Neural crest cell (in vitro differentiated cells): Measurements from ENCODE around the gene GGT5. TPM values are rescaled to one million over a fixed set of nuclear protein-coding genes. Genes with fewer than 3 reads are reported as not detected.
A peak's percentile ranks its signal among the peaks of the same experiment; 100 is the strongest.
"Not testable (repeated sequence)": the region's sequence is repeated elsewhere in the genome, so short reads cannot be mapped to it uniquely, and the experiment has no call there.

Source experiments
- DNase-seq: peaks from one replicate; pipeline ENCODE4 v3.0.0; 2021; ENCODE audit warnings: low read depth, mixed read lengths, low spot score
- H3K27ac Mint-ChIP-seq: one replicate; pipeline ENCODE4 v1.8.0; 2021; ENCODE audit warnings: mild to moderate bottlenecking, mixed read lengths; ENCODE audit not compliant: unreplicated experiment
- H3K27me3 Mint-ChIP-seq: 2 replicates; pipeline ENCODE4 v1.8.0; 2021; ENCODE audit warnings: low read depth, mild to moderate bottlenecking, mixed read lengths
- H3K36me3 Mint-ChIP-seq: 2 replicates; pipeline ENCODE4 v1.8.0; 2021; ENCODE audit warnings: low read depth, mild to moderate bottlenecking, mixed read lengths
- H3K4me1 Mint-ChIP-seq: 2 replicates; pipeline ENCODE4 v1.8.0; 2021; ENCODE audit warnings: mixed read lengths
- H3K4me3 Mint-ChIP-seq: one replicate; pipeline ENCODE4 v1.8.0; 2021; ENCODE audit warnings: mild to moderate bottlenecking, mixed read lengths
- H3K9me3 Mint-ChIP-seq: 2 replicates; pipeline ENCODE4 v1.8.0; 2021; ENCODE audit warnings: mixed read lengths
- total RNA-seq: library from RNA; stranded (reverse); gene quantifications from 2 replicates; pipeline ENCODE4 v1.2.1, GENCODE V29; 2021
- TF ChIP-seq, protein P1 (sequence below): fragments of 200-600 bp; sonication (generic); conservative IDR thresholded peaks from 2 replicates; pipeline ENCODE4 v1.5.0; 2021; ENCODE audit warnings: antibody characterized with exemption, mild to moderate bottlenecking

The GGT5 gene
- total RNA-seq, 1 donor from 2014 or later, result 0.56 TPM

DNA sequence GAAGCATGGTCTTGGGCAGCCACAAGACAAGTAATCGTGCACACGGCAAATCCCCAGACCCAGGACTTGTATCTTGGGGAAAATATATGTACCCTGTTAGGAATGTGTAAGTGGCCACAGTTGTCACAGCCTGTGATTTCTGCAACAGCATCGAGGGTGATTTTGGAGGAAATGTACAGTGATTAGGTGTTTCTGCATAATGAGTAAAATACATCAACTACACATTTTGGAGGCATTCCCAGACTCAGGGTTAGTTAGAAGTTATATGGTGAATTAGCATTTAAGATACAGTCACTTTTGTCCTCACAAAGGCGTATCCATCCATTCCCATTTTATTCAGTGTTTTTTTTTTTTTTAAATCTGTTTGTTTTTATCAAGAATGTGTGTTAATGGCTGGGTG, 35.2 kb downstream of the GGT5 start:
- no peak for DNase-seq
- Mint-ChIP-seq H3K9me3 (peaks cover 6% of the 10 kb centered on the region), H3K27me3 (no peaks in the 10 kb centered on the region), H3K27ac (no peak overlapping the region), H3K4me1 (peaks cover 42% of the 10 kb centered on the region), H3K36me3 (peaks cover 7% of the 10 kb centered on the region), H3K4me3 (no peak overlapping the region)
- TF ChIP-seq, protein P1, sequence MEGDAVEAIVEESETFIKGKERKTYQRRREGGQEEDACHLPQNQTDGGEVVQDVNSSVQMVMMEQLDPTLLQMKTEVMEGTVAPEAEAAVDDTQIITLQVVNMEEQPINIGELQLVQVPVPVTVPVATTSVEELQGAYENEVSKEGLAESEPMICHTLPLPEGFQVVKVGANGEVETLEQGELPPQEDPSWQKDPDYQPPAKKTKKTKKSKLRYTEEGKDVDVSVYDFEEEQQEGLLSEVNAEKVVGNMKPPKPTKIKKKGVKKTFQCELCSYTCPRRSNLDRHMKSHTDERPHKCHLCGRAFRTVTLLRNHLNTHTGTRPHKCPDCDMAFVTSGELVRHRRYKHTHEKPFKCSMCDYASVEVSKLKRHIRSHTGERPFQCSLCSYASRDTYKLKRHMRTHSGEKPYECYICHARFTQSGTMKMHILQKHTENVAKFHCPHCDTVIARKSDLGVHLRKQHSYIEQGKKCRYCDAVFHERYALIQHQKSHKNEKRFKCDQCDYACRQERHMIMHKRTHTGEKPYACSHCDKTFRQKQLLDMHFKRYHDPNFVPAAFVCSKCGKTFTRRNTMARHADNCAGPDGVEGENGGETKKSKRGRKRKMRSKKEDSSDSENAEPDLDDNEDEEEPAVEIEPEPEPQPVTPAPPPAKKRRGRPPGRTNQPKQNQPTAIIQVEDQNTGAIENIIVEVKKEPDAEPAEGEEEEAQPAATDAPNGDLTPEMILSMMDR, result no peak

DNA sequence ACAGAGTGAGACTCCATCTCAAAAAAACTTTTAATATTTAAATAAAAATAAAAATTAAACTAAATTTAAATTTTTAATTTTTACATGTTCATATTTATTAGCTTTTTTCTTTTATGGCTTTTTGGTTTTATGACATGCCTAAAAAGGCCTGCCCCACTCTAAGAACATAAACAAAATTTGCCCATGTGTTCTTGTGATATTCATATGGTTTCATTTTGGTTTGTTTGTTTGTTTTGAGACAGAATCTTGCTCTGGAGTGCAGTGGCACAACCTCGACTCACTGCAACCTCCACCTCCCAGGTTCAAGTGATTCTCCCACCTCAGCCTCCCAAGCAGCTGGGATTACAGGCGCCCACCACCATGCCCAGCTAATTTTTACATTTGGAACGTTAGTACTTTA, 35.9 kb downstream of the GGT5 start:
- no peak overlapping the region for H3K27ac Mint-ChIP-seq
- H3K4me1 Mint-ChIP-seq, result peaks cover 42% of the 10 kb centered on the region
- H3K4me3 Mint-ChIP-seq, result no peak overlapping the region
- DNase-seq, result no peak
- H3K9me3 Mint-ChIP-seq, result peaks cover 10% of the 10 kb centered on the region
- TF ChIP-seq, protein P1, result no peak
- peaks cover 7% of the 10 kb centered on the region for H3K36me3 Mint-ChIP-seq
- peaks cover under 1% of the 10 kb centered on the region for H3K27me3 Mint-ChIP-seq

DNA sequence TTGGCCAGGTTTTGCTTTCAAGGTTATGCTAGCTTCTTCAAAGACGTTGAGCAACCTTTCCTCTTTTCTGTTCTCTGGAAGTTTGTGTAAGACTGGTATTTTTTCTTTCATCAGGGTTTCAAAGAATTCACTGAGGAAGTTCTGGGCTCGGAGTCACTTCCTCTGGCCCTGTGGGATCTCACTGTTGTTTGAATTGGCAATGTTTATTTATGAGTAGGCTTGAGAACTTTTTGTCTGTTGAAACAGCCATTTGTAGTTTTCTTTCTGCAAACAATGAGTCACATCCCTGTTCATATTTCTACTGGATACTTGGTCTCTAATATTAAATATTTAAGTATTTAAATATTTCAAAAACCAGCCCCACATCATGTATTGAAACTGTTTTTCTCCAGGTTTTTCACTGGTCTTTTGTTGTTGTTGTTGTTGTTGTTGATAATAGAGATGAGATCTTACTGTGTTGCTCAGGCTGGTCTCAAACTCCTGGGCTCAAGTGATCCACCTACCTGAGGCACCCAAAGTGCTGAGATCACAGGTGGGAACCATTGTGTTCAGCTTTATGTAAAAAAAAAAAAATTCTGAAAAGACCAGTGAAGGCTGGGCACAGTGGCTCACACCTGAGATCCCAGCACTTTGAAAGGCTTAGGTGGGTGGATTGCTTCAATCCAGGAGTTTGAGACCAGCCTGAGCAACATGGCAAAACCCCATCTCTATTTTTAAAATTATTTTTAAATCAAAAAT, 36.7 kb downstream of the GGT5 start:
- TF ChIP-seq, protein P1, result no peak
- peaks cover 42% of the 10 kb centered on the region for H3K4me1 Mint-ChIP-seq
- no peak overlapping the region for H3K4me3 Mint-ChIP-seq
- H3K27ac Mint-ChIP-seq, result peak overlapping the region; percentile 97
- DNase-seq, result no peak
- peaks cover 7% of the 10 kb centered on the region for H3K36me3 Mint-ChIP-seq
- peaks cover 3% of the 10 kb centered on the region for H3K27me3 Mint-ChIP-seq
- peaks cover 12% of the 10 kb centered on the region for H3K9me3 Mint-ChIP-seq

DNA sequence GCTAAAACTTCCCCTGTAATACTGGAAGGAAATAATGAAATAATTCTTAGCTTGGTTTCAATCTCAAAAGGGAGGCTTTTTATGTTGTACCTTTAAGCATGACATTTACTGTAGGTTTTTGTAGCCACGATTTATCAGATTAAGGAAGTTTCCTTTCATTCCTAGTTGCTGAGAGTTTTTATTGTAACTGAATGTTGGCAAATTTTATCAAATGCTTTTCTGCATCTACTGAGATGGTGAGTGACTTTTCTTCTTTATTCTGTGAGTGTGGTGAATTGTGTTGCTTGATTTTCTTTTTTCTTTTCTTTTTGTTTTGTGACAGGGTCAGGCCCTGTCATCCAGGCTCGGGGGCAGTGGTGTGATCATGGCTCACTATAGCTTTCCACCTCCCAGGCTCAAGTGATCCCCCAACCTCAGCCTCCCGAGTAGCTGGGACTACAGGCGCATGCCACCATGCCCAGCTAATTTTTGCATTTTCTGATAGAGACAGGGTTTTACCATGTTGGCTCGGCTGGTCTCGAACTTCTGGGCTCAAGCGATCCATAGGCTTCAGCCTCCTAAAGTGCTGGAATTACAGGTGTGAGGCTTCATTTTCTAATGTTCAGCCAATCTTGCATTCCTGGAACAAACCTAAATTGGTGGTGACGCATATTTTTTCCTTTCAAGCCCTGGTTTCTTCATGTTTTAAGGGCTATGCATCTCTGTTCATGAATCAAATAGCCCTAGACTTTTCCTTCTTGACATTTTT, 37.4 kb downstream of the GGT5 start:
- H3K27ac Mint-ChIP-seq, result peak overlapping the region; percentile 97
- TF ChIP-seq, protein P1, result no peak
- H3K36me3 Mint-ChIP-seq, result peaks cover 7% of the 10 kb centered on the region

DNA sequence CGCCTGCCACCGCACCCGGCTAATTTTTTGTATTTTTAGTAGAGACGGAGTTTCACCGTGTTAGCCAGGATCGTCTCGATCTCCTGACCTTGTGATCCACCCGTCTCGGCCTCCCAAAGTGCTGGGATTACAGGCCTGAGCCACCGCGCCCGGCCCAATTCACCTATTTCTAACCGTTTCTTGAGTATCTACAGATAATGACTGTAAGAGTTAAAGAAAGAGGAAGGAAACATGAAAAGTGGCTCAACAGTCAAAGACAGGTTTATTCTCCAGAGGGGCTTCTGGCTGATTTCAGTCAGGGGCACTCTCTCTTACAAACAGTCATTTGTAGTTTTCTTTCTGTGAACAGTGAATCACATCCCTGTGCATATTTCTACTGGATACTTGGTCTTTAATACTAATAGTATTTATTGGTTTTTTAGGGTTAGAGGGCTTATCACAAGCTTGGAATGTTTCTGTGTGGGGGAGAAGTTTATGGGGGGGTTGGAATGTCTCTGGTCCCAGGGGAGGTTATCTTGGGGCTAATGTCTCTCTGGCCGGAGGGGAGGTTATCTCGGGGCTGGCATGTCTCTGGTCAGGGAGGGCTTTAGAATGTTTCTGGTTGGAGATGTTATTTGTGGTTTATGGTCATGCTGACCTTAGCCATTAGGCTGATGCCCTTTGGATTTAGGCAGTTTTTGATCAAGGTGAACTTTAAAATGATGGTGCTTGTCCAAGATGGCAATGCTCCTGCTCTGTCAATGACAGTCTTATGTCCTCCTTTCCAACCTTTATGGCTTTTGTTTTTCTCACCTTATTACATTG, 38.2 kb downstream of the GGT5 start:
- H3K27ac Mint-ChIP-seq, H3K27me3 Mint-ChIP-seq, DNase-seq, H3K36me3 Mint-ChIP-seq, H3K4me3 Mint-ChIP-seq: not testable (repeated sequence)
- Mint-ChIP-seq H3K9me3 (peaks cover 12% of the 10 kb centered on the region), H3K4me1 (peaks cover 35% of the 10 kb centered on the region)

More for the DNA sequence above, 37.4 kb downstream of the GGT5 start:
- DNase-seq, result no peak
- H3K4me3 Mint-ChIP-seq, result no peak overlapping the region
- H3K9me3 Mint-ChIP-seq, result peaks cover 12% of the 10 kb centered on the region
- peaks cover 42% of the 10 kb centered on the region for H3K4me1 Mint-ChIP-seq
- H3K27me3 Mint-ChIP-seq, result peaks cover 3% of the 10 kb centered on the region
